HG02870 (cell line): ENCODE data around the gene UTF1.
"Not testable (repeated sequence)": the region's sequence is repeated elsewhere in the genome, so short reads cannot be mapped to it uniquely, and the experiment has no call there.

Source experiments
- ATAC-seq: cut with Tn5 transposase; IDR thresholded peaks from one replicate; pipeline ENCODE4 v1.9.1; 2021; ENCODE audit warnings: mild to moderate bottlenecking, moderate library complexity; ENCODE audit not compliant: unreplicated experiment

Gene UTF1

DNA sequence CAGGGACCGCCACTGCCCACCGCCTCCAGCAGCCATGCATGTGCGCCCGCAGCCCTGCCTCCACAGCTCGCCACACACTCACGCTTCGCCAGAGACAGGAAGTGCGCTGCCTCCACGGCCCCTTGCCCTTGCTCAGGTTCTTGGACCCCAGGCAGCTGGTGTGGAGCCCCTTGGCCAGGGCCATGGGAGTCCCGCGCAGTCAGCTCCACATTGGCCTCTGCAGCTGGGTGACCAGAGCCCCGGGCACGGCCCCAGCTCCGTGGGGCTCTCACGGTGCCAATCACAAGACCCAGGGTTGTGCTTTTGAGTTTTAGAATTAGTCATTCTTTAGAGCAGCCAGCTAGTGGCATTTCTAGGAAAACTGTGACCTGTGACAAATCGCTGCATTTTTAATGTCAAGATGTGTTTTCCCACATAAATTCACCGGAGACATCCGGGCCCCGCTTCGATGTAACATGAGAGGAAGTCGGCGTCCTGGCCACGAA is 4.3 kb upstream of the UTF1 start:
- ATAC-seq = no peak

DNA sequence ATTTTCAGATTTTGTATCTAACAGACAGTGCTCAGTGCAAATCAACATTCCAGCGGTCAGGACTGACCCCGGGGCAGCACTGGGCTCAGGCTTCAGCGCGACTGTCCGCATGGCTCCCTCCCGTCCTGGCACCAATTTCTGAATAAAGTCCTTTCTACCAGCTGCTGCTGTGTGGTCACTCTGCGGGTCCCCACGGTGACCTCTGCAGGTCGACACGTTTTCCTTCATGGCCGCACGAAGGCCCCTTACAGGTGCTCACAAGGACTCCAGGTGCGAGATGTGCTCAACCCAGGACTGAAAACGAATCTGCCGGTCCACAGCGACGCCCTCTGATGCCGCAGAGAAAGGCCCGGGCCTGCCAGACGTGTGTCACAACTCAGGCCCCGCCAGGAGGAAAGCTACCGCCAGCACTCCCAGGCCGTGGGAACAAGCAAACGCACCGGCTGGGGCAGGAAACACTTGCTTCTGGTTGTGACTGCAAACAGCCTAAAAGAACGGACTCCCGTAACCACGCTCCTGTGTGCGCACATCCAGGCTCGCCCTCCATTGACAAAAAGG is 3.7 kb upstream of the UTF1 start:
- no peak for ATAC-seq

DNA sequence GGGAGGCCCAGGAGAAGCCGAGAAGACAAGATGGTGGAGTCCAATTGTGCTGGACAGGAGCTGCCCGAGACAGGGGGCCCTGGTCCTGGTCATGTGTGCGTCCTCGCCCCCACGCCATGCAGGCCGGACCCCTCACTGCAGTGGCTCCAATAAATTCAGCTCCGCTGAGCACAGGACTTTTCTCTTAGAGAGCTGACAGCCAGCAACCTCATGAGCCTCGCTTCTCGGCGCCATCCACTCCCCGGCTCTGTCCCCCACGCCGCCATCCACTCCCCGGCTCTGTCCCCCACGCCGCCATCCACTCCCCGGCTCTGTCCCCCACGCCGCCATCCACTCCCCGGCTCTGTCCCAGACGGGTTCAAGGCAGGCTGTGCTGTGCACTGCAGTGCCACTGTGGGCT is 2.8 kb upstream of the UTF1 start:
- no peak for ATAC-seq

DNA sequence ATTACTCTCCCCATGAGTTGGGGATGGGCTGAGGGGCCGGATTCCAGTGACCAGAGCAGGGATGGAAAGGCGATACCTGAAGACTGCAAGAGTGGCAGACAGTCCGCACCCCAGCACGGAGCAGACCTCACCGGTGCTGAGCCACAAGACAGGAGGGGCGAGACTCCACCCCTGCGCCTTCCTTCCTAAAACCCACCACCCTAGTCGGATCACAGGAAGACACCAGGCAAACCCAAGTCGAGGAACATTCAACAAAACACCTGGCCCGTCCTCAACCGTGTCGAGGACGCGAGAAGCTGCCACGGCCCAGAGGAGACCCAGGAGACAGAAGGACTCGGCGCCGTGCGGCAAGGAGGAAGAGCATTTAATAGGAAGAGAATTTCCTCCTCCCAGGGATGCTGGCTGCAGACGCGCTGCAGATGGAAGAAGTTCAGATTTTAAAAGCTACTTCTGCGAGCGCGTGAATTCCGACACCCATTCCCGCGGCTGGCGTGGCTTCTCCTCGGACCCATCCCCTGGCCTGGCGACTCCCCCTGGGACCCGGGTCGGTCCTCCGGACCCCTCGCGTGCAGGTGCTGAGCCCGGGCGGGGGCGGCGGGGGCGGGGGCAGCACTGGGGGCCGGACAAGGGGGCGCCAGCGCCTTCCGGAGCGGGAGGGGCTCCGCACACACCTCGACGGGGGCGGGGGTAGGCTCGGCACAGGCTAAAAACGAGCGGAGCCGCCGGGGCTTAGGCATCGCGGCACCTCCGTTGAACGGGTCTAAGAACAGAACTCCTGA is 563 bp upstream of the UTF1 start:
- no peak for ATAC-seq

- no peak for ATAC-seq
Measured at GRCh38 chr10:133230387-133231195, 574 bp downstream of the UTF1 start.

DNA sequence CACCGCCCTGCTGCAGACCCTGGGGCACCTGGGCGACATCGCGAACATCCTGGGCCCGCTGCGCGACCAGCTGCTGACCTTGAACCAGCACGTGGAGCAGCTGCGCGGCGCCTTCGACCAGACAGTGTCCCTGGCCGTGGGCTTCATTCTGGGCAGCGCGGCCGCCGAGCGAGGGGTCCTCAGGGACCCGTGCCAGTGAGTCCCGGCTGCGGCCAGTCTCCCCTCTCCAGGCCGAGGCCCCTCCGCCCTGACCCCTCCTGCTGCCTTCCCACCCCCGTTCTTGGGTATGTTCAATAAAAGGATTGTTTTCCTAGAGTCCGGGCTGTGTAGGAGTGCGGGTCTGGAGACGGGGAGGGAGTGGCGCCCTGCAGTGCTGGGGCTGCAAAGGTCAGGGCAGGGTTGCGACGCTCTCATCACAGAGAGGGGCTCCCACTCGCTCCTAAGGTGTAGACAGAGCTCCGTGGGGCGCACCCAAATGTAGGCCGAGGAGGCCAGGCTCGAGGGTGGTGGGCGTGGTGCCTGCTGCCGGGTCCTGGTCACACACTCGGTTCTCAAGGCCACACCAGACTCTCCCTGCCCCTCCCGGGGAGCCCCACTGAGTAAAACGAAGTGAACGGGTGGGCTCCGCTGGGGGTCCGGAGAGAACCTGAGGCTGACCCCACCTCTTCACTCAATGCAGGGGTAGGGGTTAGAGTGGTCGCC is 1.4 kb downstream of the UTF1 start:
- ATAC-seq = no peak

GRCh38 chr10:133231946-133232574 is 2.0 kb downstream of the UTF1 start:
- no peak for ATAC-seq

DNA sequence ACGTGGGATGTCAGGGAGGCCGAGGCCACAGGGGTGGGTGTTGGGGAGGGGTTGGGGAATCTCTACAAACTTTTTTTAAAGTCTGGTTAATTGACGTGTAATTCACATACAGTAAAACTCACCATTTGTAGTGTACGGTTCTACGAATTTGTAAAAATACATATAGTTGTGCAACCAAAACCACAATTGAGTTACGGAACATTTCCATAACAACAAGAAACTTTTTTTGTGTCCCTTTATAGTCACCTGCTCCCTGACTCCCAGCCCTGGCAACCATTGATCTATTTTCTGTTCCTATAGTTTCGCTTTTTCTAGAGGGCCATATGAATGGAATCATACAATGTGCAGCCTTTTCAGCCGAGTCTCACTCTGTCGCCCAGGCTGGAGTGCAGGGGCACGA is 4.8 kb downstream of the UTF1 start:
- not testable (repeated sequence) for ATAC-seq

DNA sequence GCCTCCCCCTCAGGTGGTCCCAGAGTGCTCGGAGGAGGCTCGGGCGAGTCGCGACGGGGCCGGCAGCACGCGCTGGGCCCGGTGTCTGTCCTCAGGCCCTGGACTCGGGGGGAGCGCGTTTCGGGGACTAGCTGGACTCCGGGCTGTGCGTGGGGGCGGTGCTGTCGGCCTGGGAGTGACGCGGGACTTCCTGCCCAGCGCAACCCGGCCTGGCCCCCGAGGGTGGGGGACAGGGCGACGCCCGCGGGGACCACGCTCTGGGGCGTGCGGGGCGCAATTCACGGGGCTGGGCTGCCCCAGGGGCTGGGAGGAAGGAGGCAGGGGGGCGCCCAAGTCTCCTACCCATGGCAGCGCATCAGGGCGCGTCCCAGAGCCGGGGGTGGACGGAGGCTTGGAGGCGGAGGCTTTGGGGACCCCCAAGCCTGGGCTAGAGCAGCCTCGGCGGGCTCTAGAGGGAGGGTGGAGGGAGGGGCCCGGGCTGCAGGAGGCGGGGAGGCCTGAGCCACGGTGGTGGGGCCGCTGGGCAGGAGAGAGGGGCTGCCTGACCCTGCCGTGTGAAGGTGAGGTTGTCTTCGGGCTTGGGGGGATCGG is 5.3 kb downstream of the UTF1 start:
- ATAC-seq = no peak

GRCh38 chr10:133235932-133236331 is 5.9 kb downstream of the UTF1 start:
- ATAC-seq = no peak

DNA sequence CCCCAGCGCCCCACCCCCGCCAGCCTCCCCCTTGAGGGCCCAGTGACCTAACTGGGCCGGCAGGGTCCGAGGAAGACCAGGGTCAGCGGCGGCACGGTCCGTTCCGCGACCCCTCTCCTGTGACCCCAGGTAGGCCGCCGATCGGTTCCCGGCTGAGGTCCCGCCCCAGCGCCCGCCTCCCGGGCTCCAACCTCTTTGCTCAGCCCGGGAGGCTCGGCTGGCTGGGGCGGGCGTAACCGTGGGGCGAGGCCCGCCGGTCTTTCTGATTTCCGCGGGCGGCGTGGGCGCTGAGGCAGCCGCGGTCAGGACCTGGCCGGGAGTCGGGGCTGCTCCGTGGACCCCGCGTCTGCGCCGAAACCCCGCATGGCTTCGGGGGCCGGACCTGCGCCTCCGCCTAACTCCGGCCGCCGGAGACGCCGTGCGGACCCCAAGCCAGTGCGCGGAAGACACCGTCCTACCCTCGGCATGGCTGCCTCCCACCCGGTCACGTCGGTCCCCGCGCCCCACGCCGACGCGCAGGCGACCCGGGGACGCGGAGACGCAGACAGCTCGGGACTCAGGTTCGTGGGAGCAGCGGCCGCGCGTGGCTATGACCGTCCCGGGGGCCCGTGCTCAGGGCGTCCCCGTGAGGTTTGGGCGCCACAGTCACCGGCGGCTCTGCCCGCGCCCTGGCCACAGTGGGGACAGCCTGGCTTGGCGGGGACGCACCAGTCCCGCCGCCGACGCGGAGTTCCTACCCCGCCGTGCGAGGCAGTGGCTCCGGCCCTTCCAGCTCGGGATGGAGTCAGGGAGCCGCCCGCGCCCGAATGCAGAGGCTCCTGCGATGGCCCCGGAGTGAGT is 6.6 kb downstream of the UTF1 start:
- ATAC-seq = no peak

DNA sequence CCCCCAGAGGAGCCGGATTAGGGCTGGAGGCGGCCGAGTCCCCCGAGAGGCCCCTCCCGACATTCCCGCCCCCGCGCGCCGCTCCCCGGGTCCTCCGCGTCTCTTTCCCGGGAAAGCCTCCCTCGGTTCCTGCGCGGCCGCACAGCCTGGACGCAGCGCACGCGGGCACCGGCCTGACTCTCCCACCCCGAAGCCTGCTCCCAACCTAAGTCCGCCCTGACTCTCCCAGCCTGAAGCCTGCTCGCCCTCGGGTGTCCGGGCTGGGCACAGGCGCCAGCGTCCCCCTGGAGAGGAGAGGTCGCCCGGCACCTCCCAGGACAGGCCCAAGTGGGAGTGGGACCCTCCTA is 7.2 kb downstream of the UTF1 start:
- ATAC-seq = no peak

- no peak for ATAC-seq
Measured at GRCh38 chr10:133237588-133238465, 7.8 kb downstream of the UTF1 start, which contains the start of gene VENTX. TSS of gene VENTX (plus strand) at chr10:133237855. CDS start at chr10:133237915, 60 bp downstream.

GRCh38 chr10:133238466-133238804 is 8.4 kb downstream of the UTF1 start:
- ATAC-seq = no peak

DNA sequence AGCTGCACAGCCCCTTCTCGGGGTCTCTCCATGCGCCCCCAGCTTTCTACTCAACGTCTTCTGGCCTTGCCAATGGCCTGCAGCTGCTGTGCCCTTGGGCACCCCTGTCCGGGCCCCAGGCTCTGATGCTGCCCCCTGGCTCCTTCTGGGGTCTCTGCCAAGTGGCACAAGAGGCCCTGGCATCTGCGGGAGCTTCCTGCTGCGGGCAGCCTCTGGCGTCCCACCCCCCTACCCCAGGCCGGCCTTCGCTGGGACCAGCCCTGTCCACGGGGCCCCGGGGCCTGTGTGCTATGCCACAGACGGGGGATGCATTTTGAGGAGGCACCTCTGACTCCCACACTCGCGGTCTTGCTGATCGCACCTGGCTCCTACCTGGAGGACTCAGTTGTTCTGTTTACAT is 10.0 kb downstream of the UTF1 start:
- no peak for ATAC-seq

- ATAC-seq = peak; percentile 58
Measured at GRCh38 chr10:133241501-133242205, 11.6 kb downstream of the UTF1 start.

DNA sequence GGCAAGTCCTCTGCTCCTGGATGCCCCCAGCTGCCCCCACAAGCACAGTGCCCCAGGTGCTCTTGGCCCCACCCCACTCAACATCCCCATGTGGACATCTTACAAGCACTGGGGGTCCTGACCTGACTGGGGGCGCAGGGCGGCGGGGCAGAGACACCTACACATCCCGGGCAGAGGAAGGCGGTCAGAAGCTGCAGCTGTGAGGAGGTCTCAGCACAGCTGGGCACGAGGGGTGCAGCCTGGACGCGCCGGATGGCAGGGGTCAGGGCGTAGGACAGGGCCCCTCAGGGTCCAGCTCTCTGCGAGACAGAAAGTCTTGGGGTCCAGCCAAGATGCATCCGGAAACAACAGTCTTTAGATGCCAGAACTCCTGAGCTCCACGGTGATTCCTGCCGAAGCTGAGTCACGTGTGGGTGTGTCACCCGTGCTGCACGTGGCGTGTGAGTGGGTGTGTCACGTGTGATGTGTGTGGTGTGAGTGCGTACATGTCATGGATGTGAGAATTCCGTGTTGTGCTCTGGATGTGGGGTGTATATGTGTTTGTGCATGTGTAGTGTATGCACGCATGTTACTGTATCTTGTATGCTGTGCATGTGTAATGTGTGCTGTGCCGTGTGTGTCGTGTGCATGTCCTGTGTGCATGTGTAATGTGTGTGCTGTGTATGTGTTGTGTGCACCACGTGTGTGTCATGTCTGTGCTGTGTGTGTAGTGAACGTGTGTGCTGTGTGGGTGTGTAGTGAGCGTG is 12.8 kb downstream of the UTF1 start:
- ATAC-seq = no peak
